GM12891 (cell line): Measurements from ENCODE around the gene GMFB.

ENCODE experiments used
- POLR2A ChIP-seq: IDR thresholded peaks from 2 replicates; pipeline ENCODE4 v1.6.1; 2011; ENCODE audit warnings: low read depth, low read length, control low read depth
- POLR2AphosphoS5 ChIP-seq: IDR thresholded peaks from 2 replicates; pipeline ENCODE4 v1.6.1; 2011; ENCODE audit warnings: low read depth, low read length, control low read depth

GRCh38 chr14:54446161-54446693, 42.6 kb downstream of the GMFB start:
- TF ChIP-seq POLR2AphosphoS5 (no peak), POLR2A (no peak)
